IPS-15b (cell line): Measurements from ENCODE around the gene EEFSEC.

Source experiments
- H3K27me3 ChIP-seq: one replicate; pipeline ENCODE4 v1.6.1; 2013; ENCODE audit warnings: low read length; ENCODE audit not compliant: control insufficient read depth, insufficient read depth
- H3K36me3 ChIP-seq: one replicate; pipeline ENCODE4 v1.6.1; 2013; ENCODE audit warnings: low read length; ENCODE audit not compliant: control insufficient read depth, insufficient read depth
- H3K4me1 ChIP-seq: one replicate; pipeline ENCODE4 v1.6.1; 2013; ENCODE audit warnings: mild to moderate bottlenecking, low read length; ENCODE audit not compliant: control insufficient read depth, insufficient read depth
- H3K4me3 ChIP-seq: one replicate; pipeline ENCODE4 v1.5.1; 2013; ENCODE audit warnings: low read depth, low read length
- H3K9ac ChIP-seq: one replicate; pipeline ENCODE4 v1.6.1; 2013; ENCODE audit warnings: low read depth, mild to moderate bottlenecking, low read length
- H3K9me3 ChIP-seq: one replicate; pipeline ENCODE4 v1.6.1; 2013; ENCODE audit warnings: mild to moderate bottlenecking, low read length; ENCODE audit not compliant: control insufficient read depth, insufficient read depth

Gene EEFSEC

DNA sequence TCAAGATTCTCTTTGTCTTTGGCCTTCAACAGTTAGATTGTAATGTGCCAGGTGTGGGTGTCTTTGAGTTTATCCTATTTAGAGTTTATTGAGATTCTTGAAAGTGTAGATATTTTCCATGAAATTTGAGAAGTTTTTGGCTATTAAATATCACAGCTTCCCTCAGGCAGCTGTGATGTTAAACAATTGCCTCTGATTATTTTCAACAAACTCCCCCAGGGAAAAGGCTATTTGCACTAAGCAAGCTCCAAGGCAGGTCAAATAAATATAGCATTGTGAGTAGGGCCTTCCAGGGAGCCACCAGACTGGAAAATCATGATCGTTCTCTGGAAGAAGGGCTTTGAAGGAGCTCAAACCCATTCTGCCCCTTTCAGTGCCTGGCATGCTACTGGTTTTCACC is 107.0 kb downstream of the EEFSEC start:
- H3K27me3 ChIP-seq: no peaks in the 10 kb centered on the region
- H3K36me3 ChIP-seq: peaks cover 2% of the 10 kb centered on the region
- H3K9me3 ChIP-seq: no peaks in the 10 kb centered on the region
- no peaks in the 10 kb centered on the region for H3K4me1 ChIP-seq
- H3K4me3 ChIP-seq: no peak overlapping the region
- H3K9ac ChIP-seq: no peak overlapping the region

DNA sequence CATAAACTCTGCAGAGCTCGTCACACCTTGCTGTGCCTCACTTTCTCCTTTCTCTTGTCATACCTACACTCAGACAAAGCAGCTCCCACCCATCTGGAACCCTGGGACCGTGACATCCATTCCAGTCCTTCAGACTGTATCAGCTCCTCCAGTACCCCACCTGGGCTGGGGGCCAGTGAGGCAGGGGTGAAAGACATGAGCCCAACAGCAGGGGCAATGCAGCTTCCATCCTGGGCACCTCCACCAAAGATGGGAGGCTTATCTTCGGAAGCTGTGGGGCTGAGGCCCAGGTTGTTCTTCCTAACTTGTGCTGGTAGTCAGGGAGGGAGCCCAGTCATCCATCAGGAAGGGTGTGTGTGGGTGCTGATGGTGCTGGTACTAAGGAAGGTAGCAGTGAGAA is 109.2 kb downstream of the EEFSEC start:
- Histone ChIP-seq H3K4me1 (no peaks in the 10 kb centered on the region), H3K9ac (no peak overlapping the region), H3K36me3 (peaks cover 2% of the 10 kb centered on the region), H3K4me3 (no peak overlapping the region), H3K9me3 (no peaks in the 10 kb centered on the region), H3K27me3 (no peaks in the 10 kb centered on the region)

DNA sequence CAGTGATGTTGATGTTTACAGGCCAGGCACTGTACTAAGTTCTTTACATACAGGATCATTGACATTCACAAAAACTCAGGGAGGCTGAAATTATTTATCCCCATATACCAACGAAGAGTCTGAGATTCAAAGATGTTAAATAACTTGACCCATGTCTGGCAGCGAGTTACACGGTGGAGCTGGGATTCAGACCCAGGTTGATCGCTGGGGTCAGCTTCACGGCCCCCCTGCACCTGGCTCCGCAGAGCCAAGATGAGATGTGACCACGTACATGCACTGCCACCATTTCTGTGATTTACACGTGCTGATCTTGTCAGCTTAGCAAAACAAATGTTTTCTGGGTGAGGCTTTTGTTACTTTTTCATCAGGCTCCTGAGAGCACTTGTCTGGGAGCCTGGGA is 109.8 kb downstream of the EEFSEC start:
- Histone ChIP-seq H3K4me1 (no peaks in the 10 kb centered on the region), H3K4me3 (no peak overlapping the region), H3K36me3 (peaks cover 2% of the 10 kb centered on the region), H3K9ac (no peak overlapping the region), H3K27me3 (no peaks in the 10 kb centered on the region), H3K9me3 (no peaks in the 10 kb centered on the region)

DNA sequence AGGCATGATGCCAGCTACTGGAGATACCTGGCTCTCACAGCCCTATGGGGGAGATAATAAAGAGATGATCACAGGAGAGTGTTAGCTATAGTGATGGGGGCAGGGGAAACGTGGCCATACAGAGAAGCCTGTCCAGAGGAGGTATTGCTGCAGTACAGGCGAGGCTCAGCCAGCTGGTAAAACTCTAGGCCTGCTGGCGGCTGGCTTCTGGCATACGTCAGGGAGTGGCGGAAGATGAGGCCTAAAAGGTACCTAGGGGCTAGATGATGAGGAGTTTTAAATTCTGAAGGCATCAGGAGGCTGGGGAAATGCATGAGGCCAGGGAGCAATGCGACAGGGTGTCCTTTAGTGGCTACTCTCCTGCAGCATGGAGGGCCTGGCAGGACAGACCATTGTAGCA is 110.7 kb downstream of the EEFSEC start:
- H3K9ac ChIP-seq: no peak overlapping the region
- H3K27me3 ChIP-seq: no peaks in the 10 kb centered on the region
- no peak overlapping the region for H3K4me3 ChIP-seq
- H3K36me3 ChIP-seq: peaks cover 2% of the 10 kb centered on the region
- no peaks in the 10 kb centered on the region for H3K4me1 ChIP-seq
- H3K9me3 ChIP-seq: no peaks in the 10 kb centered on the region

DNA sequence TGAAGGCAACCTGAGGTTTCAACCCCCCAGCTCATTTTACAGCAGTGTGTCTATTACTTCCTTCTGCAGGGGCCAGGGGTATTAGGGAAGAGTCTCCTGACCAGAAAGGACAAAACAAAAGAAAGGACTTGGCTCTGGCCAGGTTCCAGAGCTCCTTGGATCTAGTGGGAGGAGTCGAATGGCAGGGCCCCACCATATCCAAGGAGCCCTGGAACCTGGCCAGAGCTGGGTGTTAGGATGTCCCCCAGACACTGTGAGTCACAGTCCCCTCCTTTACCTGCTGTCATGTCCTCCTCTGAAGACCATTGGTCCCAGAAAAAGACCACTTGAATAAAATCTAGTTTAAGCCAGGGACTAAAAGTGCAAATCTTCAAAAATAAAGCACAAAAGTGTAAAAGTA is 113.2 kb downstream of the EEFSEC start:
- Histone ChIP-seq H3K4me3 (no peak overlapping the region), H3K36me3 (peaks cover 2% of the 10 kb centered on the region), H3K27me3 (no peaks in the 10 kb centered on the region), H3K4me1 (peaks cover 13% of the 10 kb centered on the region), H3K9me3 (no peaks in the 10 kb centered on the region), H3K9ac (no peak overlapping the region)

DNA sequence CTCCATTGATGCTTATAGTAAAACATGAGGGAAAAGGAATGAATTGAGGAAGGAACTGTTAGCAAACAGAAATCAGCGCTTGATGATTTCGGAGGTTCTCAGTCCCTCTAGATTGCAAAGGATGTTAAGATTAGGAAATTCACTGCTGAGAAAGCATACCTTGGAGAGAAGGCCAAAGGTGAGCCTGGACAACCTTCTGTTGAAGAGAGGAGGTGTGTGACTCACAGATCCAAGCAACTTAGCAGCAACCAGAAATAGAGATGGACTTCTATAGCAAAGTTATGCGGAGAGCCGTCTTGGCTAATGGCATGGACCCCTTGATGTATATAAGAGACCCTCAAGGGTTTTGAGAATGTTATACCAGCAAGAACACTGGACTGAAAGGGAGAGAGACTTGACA is 114.3 kb downstream of the EEFSEC start:
- Histone ChIP-seq H3K27me3 (no peaks in the 10 kb centered on the region), H3K36me3 (peaks cover 2% of the 10 kb centered on the region), H3K4me1 (peaks cover 13% of the 10 kb centered on the region), H3K9me3 (no peaks in the 10 kb centered on the region), H3K4me3 (no peak overlapping the region), H3K9ac (no peak overlapping the region)

DNA sequence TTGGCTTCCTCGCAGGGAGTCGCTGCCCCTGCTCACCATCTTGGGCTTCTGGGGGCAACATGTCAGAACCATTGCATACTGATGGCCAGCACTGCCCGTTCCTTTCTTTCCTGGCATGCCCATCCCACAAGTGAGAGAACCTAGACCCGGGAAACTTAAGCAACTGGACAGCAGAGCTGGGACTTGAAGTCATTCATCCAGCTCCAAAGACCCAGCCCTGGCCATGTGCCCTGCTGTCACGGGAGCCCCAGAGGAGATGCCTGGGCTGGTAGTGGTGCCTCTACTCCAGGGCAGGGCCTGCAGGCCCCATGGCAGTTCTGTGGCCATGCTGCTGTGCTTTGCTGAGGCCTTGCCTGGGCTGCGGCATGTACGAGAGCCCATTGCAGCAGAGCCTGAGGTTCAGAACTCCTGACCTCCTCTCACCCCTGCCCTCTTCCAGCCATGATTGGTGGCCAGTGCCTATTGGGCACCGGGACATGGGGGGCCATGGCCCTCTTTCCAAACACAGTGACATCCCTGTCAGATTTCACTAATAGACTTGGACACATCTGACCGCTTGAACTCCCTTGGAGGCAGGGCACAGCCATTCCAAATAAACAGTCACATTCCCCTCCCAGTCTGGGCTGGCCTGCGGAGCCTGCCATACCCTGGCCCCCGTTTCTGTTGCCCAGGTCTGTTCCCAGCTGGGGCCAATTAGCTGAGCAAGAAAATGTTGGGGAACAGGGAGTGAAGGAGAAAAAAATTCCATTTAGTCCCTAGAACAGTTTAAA is 115.9 kb downstream of the EEFSEC start:
- Histone ChIP-seq H3K4me3 (no peak overlapping the region), H3K36me3 (peaks cover 2% of the 10 kb centered on the region), H3K9ac (no peak overlapping the region)

DNA sequence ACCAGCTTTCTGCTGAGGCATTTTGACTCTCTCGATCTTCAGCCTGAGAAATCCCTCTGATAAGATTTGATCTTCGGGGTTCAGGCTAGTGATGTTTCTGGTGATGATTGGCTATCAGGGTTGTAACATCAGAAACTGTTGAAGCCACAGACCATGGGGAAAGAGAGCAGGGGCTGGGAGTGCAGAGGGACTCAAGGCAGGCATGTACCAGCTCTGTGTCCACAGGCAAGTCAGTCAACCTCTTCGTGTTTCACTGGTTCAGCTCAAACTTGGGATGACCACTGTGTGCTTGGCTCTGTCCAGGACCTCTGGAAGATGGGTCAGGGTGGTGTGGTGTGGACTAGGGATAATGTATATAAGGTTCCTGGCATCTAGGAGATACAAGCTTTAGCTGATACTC is 116.5 kb downstream of the EEFSEC start:
- H3K36me3 ChIP-seq: no peaks in the 10 kb centered on the region
- peaks cover 13% of the 10 kb centered on the region for H3K4me1 ChIP-seq
- H3K27me3 ChIP-seq: no peaks in the 10 kb centered on the region
- no peak overlapping the region for H3K4me3 ChIP-seq
- no peak overlapping the region for H3K9ac ChIP-seq
- H3K9me3 ChIP-seq: no peaks in the 10 kb centered on the region

More for the DNA sequence above, 115.9 kb downstream of the EEFSEC start:
- H3K27me3 ChIP-seq: no peaks in the 10 kb centered on the region
- peaks cover 13% of the 10 kb centered on the region for H3K4me1 ChIP-seq
- H3K9me3 ChIP-seq: no peaks in the 10 kb centered on the region

DNA sequence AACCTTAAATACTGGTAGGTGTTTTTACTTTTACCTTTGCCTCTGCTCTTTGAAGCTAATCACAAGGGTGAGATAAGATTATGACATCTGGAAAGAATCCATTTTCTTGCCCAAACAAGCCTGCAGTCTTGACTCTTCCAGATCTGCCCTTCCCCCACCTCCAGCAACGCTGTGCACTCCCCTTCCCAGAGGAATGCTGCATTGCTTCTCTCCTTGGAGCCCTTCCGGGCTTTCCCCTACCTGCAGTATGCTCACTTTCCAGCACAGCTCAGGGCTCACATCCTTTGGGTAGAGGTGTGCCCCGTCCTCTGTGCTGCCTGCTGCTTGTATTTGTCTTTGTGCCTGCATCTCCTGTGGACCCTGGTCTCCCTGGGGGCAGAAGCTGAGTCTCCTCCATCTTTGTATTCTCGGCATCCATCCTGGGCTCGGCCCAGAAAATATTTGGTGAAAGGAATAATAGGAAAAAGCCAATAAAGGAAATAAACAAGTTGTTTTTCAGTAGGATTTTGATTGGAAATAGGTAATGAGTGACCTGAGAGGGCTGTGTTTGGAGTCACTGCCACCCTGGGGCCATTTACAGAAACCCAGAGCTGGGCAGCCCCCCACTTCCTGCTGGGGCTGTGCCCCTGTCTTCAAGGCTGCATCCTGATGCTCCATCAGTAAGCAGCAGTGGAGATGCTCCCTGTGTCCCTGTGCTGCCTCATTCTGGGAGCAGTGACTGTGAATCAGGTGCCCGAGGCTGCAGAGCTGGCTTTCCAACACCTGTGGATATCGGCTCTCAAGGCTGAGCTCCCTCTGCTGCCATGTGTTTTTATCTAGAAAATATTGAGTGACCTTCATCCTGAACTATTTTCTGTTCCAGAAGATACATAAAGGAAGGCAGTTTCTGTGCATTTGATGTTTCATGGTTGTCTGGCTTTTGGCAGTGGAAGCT is 117.5 kb downstream of the EEFSEC start:
- Histone ChIP-seq H3K4me3 (no peak overlapping the region), H3K27me3 (no peaks in the 10 kb centered on the region), H3K9ac (no peak overlapping the region), H3K4me1 (peaks cover 13% of the 10 kb centered on the region), H3K9me3 (no peaks in the 10 kb centered on the region), H3K36me3 (no peaks in the 10 kb centered on the region)

DNA sequence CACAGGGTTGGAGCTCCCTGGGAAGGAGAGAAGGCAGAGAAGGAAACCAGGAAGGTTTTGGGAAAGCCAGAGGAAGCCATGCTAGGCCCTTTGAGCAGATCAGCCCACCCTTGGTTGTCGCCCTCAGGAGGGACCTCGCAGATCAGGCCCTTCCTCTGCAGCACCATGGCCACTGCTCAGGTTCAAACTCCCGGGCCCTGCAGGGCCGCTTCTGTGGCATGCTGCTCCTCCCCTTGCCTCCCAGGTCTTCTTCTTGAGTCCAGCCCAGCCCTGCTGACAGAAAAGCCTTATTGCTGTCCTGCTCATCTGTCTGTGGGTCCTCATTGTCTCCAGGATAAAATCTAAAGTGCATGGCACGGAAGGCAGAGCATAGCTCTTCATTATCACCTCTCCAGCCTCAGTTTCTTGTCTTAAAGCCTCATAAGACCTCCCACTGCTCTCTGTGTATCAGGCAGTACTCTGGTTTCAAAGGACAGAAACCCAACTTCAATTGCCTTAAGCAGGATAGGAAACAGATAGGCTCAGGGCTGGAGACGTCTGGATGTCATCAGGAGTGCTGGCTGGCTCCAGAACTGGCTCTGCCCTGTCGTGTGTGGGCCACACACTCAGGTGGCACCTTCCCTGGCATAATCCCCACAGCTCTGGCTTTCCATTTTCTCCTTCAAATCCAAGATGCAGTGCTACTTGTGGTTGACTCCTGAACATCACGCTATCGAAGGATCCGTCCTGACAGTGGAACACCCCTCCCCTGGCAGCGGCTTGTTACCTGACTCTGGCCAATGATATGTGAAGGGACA is 118.5 kb downstream of the EEFSEC start:
- Histone ChIP-seq H3K4me1 (peaks cover 13% of the 10 kb centered on the region), H3K4me3 (no peak overlapping the region), H3K9me3 (no peaks in the 10 kb centered on the region), H3K27me3 (no peaks in the 10 kb centered on the region), H3K36me3 (no peaks in the 10 kb centered on the region), H3K9ac (no peak overlapping the region)

DNA sequence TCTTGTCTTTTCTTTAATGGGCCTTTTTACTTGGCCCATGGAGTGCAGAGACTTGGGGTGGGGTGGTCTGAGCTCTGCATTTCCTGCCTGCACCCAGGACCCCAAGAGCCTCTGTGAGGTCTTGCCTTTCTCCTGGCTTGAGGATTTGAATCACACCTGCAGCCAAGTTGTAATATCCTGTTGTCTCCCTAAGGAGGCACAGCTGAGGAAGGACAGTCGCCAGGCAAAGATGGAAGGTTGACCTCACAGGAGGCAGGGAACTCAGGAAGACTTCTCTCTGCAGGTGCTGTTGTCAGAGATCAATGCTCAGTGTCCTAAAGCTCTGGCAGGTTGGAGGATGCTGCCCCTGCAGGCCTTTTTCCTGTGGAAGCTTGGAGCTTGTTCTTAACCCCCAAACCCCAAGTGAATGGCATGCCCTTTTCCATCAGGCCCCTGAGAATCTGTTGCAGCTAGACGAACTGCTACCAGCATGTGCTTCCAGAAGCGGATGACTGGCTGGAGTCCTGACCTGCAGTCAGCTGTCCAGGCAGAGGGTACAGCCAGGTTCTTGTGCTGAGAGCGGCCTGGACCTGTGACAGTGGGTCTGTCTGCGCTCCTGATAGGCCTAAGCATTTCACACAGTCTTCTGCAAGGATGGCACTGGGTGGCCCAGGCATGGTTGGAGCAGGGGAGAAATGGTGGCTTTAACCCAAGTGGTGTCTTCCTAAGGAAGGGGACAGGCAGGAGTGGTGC is 120.0 kb downstream of the EEFSEC start:
- H3K9ac ChIP-seq: no peak overlapping the region

More for the DNA sequence above, 120.0 kb downstream of the EEFSEC start:
- H3K4me1 ChIP-seq: peaks cover 18% of the 10 kb centered on the region
- H3K27me3 ChIP-seq: no peaks in the 10 kb centered on the region
- H3K4me3 ChIP-seq: no peak overlapping the region
- H3K9me3 ChIP-seq: no peaks in the 10 kb centered on the region
- no peaks in the 10 kb centered on the region for H3K36me3 ChIP-seq
